NCI-H69 (cell line): Measurements from ENCODE around the gene SLITRK6.
"Not testable (repeated sequence)": the region's sequence is repeated elsewhere in the genome, so short reads cannot be mapped to it uniquely, and the experiment has no call there.

Experiments used
- DNase-seq: peaks from one replicate; lab custom pipeline; 2025; lab: John Stamatoyannopoulos, UW

The SLITRK6 gene, protein sequence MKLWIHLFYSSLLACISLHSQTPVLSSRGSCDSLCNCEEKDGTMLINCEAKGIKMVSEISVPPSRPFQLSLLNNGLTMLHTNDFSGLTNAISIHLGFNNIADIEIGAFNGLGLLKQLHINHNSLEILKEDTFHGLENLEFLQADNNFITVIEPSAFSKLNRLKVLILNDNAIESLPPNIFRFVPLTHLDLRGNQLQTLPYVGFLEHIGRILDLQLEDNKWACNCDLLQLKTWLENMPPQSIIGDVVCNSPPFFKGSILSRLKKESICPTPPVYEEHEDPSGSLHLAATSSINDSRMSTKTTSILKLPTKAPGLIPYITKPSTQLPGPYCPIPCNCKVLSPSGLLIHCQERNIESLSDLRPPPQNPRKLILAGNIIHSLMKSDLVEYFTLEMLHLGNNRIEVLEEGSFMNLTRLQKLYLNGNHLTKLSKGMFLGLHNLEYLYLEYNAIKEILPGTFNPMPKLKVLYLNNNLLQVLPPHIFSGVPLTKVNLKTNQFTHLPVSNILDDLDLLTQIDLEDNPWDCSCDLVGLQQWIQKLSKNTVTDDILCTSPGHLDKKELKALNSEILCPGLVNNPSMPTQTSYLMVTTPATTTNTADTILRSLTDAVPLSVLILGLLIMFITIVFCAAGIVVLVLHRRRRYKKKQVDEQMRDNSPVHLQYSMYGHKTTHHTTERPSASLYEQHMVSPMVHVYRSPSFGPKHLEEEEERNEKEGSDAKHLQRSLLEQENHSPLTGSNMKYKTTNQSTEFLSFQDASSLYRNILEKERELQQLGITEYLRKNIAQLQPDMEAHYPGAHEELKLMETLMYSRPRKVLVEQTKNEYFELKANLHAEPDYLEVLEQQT

DNA sequence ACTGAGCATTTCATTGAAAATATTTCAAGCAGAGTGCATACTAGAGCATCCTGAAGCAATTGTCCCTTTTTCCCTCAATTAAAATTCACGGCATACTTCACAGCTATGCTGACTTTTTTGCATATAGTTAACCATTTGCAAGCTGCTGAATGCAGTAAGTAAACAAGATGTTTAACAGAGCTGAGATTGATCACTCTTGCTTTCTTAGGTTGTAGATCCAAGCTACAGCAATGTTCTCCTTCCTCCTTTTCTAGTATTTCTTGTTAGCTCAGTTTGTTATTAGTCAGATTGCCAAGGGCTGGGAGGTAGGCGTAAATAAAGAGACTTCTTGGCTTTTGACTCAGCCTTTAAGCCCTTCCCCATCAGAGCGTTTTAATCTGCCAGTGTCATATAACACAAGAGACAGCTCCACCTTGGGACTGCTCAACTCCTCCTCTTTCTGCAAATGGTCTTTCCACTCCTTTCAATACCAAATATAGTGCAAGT lies at the start of gene SLITRK6:
Gene SLITRK6 (minus strand): TSS at position 323 of the 486 bp plus-strand sequence. CDS start 2,911 bp downstream, outside the sequence.
- peak; percentile 75 for DNase-seq

DNA sequence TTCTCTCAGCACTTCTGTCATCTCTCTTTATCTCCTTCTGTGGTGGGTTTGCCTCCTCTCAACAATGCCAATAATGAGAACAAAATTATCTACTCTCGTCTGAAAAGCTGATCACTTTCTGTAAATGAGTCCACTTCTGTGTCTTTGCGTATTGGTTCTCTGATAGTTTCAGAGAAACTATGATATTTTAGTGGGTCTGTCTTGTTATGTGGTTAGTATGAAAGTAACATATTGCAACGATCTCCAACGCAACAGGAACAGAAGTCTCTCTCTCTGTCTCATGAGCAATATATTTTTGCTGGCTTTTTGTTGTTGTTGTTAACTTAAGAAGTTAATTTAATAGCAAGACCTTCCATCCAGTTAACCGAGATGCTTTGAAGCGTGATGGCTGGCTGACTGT lies 47.8 kb upstream of the SLITRK6 start:
- DNase-seq = no peak

DNA sequence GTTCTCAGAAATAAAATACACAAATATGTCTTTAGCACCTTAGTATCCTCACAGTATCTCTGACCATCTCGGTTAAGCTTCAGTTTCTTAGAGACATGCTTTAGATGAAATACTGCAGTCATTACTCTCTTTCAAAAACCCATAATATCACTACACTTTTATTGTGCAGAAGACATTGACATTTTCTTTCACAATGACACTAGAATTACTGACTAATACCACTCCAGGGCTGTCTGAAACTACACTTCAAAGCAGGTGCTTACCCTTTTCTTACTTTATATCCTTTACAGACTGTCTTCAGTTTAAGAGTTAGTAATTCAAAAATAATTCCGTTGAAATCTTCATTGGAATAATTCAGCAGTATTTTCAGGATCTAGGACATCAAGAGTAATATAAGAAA lies 42.2 kb upstream of the SLITRK6 start:
- DNase-seq = no peak

DNA sequence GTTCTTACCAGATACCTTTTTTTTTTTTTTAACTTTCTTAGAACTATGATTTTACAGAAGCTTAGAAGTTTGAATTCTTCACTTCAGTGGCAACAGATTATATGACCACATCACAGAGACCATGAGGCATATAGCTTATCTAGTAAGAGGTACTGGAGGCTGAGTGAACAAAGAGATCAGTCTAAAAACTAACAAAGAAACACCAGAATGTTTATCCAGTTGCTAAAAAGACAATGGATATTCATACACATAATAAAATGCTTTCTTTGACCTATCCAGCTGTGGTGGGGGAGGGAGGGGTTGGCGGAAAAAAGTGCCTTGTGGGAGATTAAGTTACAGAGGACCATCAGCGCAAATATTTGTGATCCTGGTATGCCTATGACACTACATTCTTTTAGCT lies 34.7 kb upstream of the SLITRK6 start:
- DNase-seq = no peak

DNA sequence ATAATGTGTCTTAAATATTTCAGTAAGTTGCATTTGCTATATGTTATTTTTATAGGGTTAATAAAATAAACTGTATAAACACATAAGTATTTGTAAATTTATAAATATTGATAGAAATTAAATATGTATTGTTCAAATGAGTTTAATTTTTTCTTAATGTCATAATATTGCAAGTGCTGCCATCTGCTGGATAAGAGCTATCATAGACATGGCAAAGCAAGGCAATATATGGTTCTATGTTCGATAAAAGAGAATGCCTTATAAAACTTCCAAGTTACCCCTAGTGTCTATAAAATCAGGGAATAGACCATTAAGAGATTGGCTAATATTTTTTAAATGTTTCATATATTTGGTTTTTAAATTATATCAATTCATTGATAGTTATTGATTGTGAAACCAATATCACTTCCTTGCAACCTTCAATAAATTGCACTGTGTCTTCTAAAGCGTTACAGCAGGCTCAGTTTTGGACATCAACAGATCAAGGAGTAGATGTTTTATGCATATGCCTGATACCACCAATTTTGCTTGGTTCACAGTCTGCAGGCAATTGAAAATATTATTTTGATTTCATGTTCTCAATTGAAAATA lies 29.0 kb upstream of the SLITRK6 start:
- peak; percentile 26 for DNase-seq

DNA sequence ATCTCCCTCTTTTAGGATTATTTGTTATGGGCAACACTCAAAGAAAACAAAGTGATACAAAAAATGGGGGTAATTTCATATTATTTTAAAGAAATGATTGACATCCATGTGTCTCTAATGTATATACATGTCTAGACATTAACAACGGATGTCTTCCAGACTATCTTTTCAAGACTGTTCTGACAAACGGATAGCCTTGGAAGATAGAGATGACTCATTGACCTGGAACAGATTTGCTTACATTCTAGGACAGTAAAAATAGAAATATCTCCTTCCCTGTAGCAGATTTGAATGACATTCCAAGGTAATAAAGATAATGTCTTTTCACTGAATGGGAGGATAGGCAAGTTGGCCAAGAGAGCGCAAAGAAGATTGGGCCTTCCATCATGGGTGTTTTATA lies 26.2 kb upstream of the SLITRK6 start:
- no peak for DNase-seq

DNA sequence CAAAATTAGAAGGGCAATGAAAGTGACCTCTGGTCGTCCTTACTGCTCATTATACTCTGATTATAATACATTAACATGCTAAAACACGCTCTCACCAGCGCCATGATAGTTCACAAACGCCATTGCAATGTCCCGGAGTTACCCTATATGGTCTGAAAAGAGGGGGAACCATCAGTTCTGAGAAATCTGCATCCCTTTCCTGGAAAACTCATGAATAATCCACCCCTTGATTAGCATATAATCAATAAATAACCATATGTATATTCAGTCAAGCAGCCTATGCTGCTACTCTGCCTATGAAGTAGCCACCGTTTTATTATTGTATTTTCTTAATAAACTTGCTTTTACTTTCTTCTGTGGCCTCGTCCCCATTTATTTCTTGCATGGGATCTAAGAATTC lies 24.6 kb upstream of the SLITRK6 start:
- no peak for DNase-seq

DNA sequence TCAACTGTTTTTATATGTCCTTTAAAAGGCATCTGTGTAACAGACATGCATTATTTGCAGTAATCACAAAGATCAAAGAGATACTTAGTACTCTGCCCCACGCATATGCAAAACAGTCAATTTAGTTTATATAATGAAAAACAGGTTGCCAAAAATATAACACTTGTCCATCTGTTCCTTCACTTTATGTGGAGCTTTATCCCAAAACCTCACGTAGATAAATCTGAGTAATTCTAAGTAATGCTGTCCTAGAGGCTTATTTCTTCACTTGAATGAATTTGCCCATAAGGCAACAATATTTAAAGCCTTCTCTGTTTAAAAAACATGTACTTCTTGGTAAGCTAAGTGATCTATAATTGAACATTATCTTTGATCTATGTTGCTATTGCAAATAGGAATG lies 20.3 kb upstream of the SLITRK6 start:
- DNase-seq = no peak

DNA sequence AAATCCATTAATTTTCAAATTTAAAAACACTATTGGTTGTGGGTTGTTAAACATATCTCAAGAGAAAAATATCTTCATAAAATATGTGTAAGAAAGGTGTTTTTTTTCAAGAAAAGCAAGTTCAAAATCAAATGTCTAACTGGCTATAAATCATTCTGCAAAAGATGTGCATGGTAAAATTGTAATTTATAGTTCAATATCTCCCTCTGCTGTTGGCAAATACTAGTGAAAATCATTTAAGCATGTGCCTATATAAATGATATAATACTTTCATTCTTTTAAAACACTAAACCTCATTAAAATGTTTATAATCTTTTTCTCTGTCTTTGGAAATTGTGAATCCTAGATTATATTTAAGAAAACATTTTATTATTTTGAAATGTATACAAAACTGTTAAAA lies 17.2 kb upstream of the SLITRK6 start:
- peak; percentile 29 for DNase-seq

DNA sequence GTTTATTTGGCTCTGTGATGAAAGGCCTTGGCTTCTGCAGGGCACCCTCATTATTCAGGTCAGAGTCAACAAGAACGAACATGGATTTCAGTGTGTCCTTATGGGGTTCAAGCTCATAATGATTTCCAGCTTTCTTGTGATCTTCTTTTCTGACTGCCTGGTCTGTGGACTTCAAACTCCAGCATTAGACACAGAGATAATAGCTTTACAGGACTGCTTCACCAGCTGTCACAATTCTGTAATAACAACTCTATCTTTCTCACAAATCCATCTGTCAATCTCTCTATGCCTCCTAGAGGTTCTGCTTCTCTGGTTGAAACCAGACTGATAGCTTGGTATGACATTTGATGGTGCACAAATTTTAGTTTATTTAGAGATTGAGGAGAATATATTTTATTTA lies 13.1 kb upstream of the SLITRK6 start:
- no peak for DNase-seq

DNA sequence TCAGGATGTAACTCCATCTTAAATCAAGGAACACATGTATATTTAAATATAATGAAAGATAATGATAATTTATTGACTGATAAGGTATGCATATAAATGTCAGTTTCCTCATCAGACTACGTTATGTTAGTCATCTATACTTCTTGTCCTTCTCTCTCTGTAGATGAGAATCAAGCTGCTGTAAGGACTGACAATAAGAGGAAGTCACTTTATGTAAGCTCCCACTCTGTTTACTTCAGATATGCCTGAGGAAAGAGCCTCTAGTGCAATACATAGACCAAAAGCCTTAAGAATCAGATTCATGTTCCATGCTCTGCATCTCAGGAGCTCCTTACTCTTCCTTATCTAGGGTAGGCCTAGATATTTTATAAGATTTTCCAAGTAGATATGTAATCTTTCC lies 9.6 kb upstream of the SLITRK6 start:
- DNase-seq = no peak

DNA sequence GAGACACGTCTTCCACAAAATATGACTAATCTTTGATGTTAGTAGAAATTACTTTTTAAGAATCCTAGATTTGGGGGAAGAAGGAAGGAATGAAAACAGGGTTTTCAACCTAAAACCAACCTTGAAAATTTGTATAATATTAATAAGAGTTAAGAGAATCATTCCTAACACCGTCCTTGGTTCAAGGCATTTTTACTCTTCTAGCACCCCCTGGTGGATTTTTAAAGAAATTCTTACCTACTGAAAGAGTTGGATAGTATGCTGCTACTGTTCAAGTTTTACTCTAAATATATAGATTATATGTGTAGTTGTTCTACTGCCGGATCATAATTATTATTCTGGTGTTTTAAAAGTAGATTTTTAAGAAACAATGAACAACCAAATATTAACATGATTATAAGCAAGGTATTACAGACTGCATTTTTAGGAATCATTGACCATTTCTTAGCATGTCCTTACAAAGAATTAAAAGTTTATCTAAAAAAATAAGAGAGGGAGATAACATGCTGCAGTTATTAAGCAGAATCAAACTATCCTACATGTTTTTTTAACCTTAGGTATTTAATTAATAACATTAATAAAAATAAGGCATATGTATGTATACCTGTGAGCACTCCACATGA lies 7.4 kb upstream of the SLITRK6 start:
- peak; percentile 48 for DNase-seq

DNA sequence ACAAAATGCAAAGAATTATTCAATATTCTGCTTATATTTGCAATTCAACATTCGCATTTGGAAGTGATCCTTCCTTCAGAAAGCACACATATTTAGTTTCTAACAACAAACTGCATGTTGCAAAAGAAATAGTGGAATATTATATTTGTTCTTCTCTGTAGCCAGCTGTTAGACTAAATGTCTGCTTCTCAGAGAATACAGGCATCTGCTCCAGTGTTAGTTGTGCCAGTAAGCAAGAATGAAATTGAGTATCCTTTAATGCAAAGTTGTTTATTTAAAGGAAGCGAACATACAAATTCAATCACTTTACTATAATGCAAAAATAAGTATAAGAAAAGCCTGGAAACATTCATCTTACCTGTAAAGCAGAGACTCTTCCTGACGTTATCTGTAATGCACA lies 663 bp downstream of the SLITRK6 start:
- DNase-seq = no peak

DNA sequence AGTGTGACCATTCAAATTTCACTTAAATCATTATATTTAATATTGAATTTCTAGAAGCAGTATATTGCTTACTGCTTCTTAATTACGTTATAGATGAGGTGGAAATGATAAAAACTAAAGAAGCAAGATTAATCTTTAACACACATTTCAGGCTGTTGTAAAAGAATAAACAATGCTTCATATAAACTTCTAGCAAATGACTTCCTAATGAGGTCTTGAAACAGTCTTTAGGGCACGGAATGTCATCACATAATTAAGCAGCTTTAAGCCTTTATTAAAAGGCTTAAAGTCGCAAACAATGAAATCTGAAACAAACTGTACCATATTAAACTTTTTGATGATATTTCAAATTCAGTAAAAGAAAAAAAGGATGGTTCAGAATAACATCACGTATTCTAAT lies 1.9 kb downstream of the SLITRK6 start:
- no peak for DNase-seq

DNA sequence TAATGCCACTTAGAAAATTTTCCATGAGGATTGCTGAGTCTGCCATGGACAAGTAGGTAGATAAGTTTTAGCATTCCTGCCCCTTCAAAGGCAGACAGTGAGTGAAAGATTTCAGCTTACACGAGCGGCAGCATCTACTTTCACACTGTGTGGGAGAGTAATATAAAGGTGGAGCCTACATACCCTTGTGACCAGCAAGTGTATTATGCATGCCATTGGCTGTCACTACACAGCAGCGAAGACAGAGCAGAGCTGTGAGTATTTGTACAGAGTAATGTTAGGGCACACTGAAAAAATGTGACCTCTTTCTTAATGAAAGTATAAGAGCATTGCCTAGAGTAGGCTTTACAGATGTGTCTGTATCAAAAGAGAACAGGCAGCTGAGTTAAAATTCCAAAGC lies 14.0 kb downstream of the SLITRK6 start:
- DNase-seq = no peak

DNA sequence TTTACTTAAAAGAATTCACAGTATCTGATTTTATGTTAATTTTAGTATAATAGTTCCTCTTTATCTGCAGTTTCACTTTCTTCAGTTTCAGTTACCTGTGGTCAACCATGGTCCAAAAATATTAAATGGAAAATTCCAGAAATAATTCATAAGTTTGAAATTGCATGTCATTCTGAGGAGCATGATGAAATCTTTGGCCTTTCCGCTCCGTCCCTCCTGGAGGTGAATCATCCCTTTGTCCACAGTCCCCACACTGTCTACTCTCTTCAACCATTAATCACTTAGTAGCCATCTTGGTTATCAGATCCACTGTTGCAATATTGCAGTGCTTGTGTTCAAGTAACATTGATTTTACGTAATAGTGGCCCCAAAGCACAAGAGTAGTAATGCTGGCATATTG lies 26.9 kb downstream of the SLITRK6 start:
- DNase-seq = no peak

DNA sequence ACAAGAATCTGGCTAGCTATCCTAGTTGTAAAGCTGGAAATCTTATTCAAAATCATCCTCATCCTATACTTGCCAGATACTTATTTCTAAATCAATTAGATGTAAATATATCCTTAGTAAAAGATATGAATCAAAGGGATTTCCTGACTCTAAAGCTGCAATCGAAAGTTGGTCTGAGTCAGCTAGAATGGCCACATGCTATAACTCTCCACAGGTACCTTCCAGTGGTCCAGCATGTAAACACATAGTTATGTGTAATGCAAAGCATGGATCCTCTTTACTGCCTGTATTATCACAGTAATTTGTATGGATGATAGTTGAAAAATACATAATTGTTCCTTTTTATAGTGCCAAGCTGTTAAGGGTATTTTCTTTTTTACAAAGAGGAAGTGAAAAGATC lies 27.4 kb downstream of the SLITRK6 start:
- DNase-seq = peak; percentile 10

DNA sequence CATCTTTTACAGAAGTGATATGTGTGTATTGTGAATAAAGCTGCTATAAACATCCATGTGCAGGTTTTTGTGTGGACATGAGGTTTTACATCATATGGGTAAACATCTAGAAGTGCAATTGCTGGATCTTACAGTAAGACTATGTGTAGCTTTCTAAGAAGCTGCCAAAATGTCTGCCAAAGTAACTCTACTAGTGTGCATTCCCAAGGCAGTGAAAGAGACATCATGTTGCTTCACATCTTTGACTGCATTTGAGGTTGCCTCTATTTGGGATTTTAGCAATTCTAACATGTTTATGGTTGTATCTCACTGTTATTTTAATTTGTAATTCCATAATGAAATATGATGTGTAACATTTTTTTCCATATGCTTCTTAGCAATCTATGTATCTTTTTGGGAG lies 30.3 kb downstream of the SLITRK6 start:
- DNase-seq = peak; percentile 2

DNA sequence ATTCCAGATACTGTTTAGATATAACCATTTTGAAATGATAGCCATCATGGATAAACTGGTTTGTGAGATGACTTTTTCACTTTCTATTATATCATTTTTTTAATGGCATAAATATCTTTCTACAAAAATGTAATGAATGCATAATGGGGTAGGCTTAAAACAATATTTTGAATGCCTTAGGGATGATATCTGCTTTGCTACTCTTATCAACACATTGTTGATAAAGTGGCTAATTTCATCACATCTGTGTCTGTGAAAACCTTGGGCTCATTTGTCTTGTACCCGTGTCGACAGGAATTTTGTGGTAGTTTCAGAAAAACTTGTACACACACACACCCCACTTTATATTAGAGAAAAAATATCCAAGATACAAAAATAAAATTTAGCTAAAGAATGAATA lies 44.1 kb downstream of the SLITRK6 start:
- DNase-seq = no peak

DNA sequence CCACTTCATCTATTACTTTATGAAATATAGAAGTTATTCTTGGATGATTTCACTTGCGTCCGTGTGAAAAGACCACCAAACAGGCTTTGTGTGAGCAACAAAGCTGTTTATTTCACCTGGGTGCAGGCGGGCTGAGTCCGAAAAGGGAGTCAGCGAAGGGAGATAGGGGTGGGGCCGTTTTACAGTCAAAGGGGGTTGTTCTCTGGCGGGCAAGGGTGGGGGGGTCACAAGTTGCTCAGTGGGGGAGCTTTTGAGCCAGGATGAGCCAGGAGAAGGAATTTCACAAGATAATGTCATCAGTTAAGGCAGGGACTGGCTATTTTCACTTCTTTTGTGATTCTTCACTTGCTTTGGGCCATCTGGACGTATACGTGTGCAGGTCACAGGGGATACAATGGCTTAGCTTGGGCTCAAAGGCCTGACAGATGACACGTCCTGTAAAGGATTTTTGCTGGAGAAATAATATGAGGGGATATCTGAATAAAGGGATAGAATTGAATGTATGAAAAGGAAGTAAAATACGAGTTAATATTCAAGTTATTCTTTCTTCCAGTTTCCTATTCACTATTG lies 55.9 kb downstream of the SLITRK6 start:
- not testable (repeated sequence) for DNase-seq
